Cerebellar nuclear complex (tissue), 1 donor: ENCODE results near the gene PDCD11.
"Not testable (repeated sequence)": the region's sequence is repeated elsewhere in the genome, so short reads cannot be mapped to it uniquely, and the experiment has no call there.

Source experiments
- DNase-seq, 2 experiments: peaks; one replicate each; lab custom pipeline; 2025; lab: John Stamatoyannopoulos, UW

The PDCD11 gene

DNA sequence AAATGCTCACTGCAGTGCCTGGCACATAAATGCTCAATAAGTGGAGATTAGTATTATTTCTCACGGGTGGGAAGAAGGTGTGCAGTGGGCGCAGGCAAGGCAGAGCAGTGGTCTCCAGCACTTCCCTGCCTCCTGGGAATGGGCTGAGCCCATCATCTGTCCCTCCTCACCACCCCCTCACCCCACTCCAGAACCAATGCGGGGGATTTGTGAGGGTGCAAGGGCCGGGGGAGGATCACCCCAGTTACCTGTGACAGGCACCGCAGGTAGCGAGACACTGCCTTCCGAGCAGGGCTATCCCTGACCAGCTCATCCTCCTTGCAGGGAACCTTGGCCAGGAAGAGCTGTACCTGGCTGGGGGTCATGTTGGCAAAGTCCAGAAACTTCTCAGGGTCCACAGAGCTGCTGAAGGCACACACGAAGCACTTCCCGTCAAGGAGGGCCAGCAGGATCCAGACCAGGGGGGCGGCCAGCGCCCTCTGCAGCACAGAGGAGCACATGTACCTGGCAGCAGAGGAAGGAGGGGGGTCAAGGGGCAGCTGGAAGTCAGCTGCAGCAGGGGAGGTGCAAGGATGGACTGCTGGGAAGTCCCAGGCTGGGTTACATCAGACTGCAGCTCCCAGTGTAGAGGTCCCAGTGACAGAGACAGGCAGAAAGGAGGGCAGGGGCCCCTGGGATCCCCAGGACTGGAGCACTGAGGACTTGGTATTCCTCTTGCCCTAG is 79.8 kb downstream of the PDCD11 start:
- no peak for DNase-seq

GRCh38 chr10:103478671-103479070 is 82.2 kb downstream of the PDCD11 start:
- no peak for DNase-seq

- DNase-seq: no peak
Observed at GRCh38 chr10:103479135-103479534, 82.7 kb downstream of the PDCD11 start, which contains the start of gene CALHM3. TSS of gene CALHM3 (minus strand) at chr10:103479240. CDS start at chr10:103479032, 208 bp downstream.

GRCh38 chr10:103480521-103480920 is 84.1 kb downstream of the PDCD11 start:
- no peak for DNase-seq

DNA sequence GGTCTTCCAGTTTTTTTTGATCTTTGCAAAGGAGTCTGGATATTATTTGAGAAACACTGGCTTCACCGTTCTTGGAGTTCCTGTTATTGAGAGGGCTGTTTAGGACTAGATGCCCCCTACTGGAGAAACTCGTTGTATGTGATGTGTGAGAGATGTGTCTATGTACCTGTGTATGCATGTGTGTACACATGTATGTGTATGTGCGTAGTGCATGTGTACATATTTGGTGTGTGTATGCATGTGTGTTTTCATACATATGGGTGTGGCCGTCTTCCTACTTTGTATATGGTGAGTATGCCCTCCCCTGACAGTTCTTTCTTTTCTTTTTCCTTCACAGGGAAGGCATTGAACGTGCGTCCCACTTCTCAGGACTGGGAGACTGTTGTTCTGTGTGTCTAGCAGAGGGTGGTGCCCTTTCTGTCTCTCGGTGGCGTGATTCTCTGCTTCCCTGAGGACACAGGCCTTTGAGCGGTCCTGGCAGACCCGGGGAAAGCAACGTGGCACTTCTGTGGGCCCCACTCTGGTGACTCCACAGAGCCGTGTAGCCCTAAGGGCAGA is 85.6 kb downstream of the PDCD11 start:
- peak in 1 of 2 experiments; percentile 11 for DNase-seq

GRCh38 chr10:103486635-103487409 is 90.4 kb downstream of the PDCD11 start:
- DNase-seq: not testable (repeated sequence)

GRCh38 chr10:103487410-103487708 is 90.9 kb downstream of the PDCD11 start:
- DNase-seq: no peak

- DNase-seq: no peak
Observed at GRCh38 chr10:103490986-103491314, 94.5 kb downstream of the PDCD11 start.

GRCh38 chr10:103491729-103492364 is 95.4 kb downstream of the PDCD11 start:
- DNase-seq: no peak

GRCh38 chr10:103492655-103493261 is 96.3 kb downstream of the PDCD11 start:
- no peak for DNase-seq

- no peak for DNase-seq
Observed at GRCh38 chr10:103493362-103493915, 97.0 kb downstream of the PDCD11 start, which contains the start of gene NEURL1. TSS of gene NEURL1 (plus strand) at chr10:103493705. CDS start at chr10:103494388, 683 bp downstream.

GRCh38 chr10:103493916-103494877 is 97.8 kb downstream of the PDCD11 start:
- no peak for DNase-seq

- no peak for DNase-seq
Observed at GRCh38 chr10:103495321-103495720, 98.9 kb downstream of the PDCD11 start.
